NCI-H1105 treated with DMSO at 0.1 percent for 48 hours (cell line): ENCODE data around the gene R3HDM1.
A peak's percentile ranks its signal among the peaks of the same experiment; 100 is the strongest.
"Not testable (repeated sequence)": the region's sequence is repeated elsewhere in the genome, so short reads cannot be mapped to it uniquely, and the experiment has no call there.

Experiments
- DNase-seq: peaks from one replicate; lab custom pipeline; 2025; lab: John Stamatoyannopoulos, UW

The R3HDM1 gene

GRCh38 chr2:135573620-135574019, 42.3 kb downstream of the R3HDM1 start:
- no peak for DNase-seq

- DNase-seq = no peak
Measured at GRCh38 chr2:135581282-135581681, 50.0 kb downstream of the R3HDM1 start.

GRCh38 chr2:135582383-135582782, 51.1 kb downstream of the R3HDM1 start:
- DNase-seq = no peak

GRCh38 chr2:135585586-135585985, 54.3 kb downstream of the R3HDM1 start:
- DNase-seq = no peak

GRCh38 chr2:135586148-135586547, 54.9 kb downstream of the R3HDM1 start:
- DNase-seq = no peak

- no peak for DNase-seq
Measured at GRCh38 chr2:135587958-135588357, 56.7 kb downstream of the R3HDM1 start.

- no peak for DNase-seq
Measured at GRCh38 chr2:135590619-135591260, 59.5 kb downstream of the R3HDM1 start.

- DNase-seq = no peak
Measured at GRCh38 chr2:135600915-135601314, 69.6 kb downstream of the R3HDM1 start.

- DNase-seq = no peak
Measured at GRCh38 chr2:135603543-135603942, 72.3 kb downstream of the R3HDM1 start.

GRCh38 chr2:135607561-135607960, 76.3 kb downstream of the R3HDM1 start:
- no peak for DNase-seq

- DNase-seq = no peak
Measured at GRCh38 chr2:135612319-135612718, 81.0 kb downstream of the R3HDM1 start.

- no peak for DNase-seq
Measured at GRCh38 chr2:135615404-135615803, 84.1 kb downstream of the R3HDM1 start.

GRCh38 chr2:135617501-135618015, 86.3 kb downstream of the R3HDM1 start:
- no peak for DNase-seq

- no peak for DNase-seq
Measured at GRCh38 chr2:135620198-135620597, 88.9 kb downstream of the R3HDM1 start.

GRCh38 chr2:135629520-135629919, 98.2 kb downstream of the R3HDM1 start:
- DNase-seq = no peak

- DNase-seq = not testable (repeated sequence)
Measured at GRCh38 chr2:135630034-135630433, 98.8 kb downstream of the R3HDM1 start.

GRCh38 chr2:135630488-135630887, 99.2 kb downstream of the R3HDM1 start:
- DNase-seq = no peak

GRCh38 chr2:135633582-135633981, 102.3 kb downstream of the R3HDM1 start:
- DNase-seq = no peak

GRCh38 chr2:135635212-135635835, 104.0 kb downstream of the R3HDM1 start:
- DNase-seq = no peak

GRCh38 chr2:135636982-135637381, 105.7 kb downstream of the R3HDM1 start:
- DNase-seq = no peak

GRCh38 chr2:135637456-135638087, 106.3 kb downstream of the R3HDM1 start:
- peak; percentile 6 for DNase-seq

- no peak for DNase-seq
Measured at GRCh38 chr2:135638825-135639224, 107.5 kb downstream of the R3HDM1 start.
